Astrocyte (in vitro differentiated cells and primary cell): ENCODE measurements around the gene IL17C. TPM values are rescaled to one million over a fixed set of nuclear protein-coding genes. Genes with fewer than 3 reads are reported as not detected.

Source experiments
- DNase-seq: peaks from one replicate; pipeline ENCODE4 v3.0.0-alpha.2; 2010; ENCODE audit warnings: low read depth
- FAIRE-seq: peaks from 2 replicates; lab custom pipeline; 2011; peaks lifted over from hg19 to GRCh38; lab: Jason Lieb, UNC
- H2AFZ ChIP-seq: 2 replicates; pipeline ENCODE4 v1.6.0; 2012; ENCODE audit warnings: low read depth, low read length, inconsistent platforms
- H3K27ac ChIP-seq: 2 replicates; pipeline ENCODE4 v1.5.1; 2011; ENCODE audit warnings: low read depth, low read length, inconsistent platforms
- H3K27me3 ChIP-seq: 2 replicates; pipeline ENCODE4 v1.6.0; 2011; ENCODE audit warnings: low read length, inconsistent platforms; ENCODE audit not compliant: insufficient read depth
- H3K36me3 ChIP-seq: 2 replicates; pipeline ENCODE4 v1.5.1; 2011; ENCODE audit warnings: low read length, inconsistent platforms; ENCODE audit not compliant: insufficient read depth
- H3K4me1 ChIP-seq: 2 replicates; pipeline ENCODE4 v1.5.1; 2011; ENCODE audit warnings: low read length, inconsistent platforms; ENCODE audit not compliant: insufficient read depth
- H3K4me2 ChIP-seq: 2 replicates; pipeline ENCODE4 v1.6.0; 2012; ENCODE audit warnings: low read length, inconsistent platforms
- H3K4me3 ChIP-seq: 2 replicates; pipeline ENCODE4 v1.5.1; 2011; ENCODE audit warnings: low read depth, mild to moderate bottlenecking, low read length, inconsistent platforms; ENCODE audit not compliant: insufficient read depth
- H3K79me2 ChIP-seq: 2 replicates; pipeline ENCODE4 v1.6.0; 2012; ENCODE audit warnings: mild to moderate bottlenecking, low read length, inconsistent platforms; ENCODE audit not compliant: insufficient read depth
- H3K9ac ChIP-seq: 2 replicates; pipeline ENCODE4 v1.6.0; 2012; ENCODE audit warnings: mild to moderate bottlenecking, low read length, inconsistent platforms
- H3K9me3 ChIP-seq: 2 replicates; pipeline ENCODE4 v1.5.1; 2012; ENCODE audit warnings: low read depth, mild to moderate bottlenecking, low read length, inconsistent platforms; ENCODE audit not compliant: insufficient read depth
- H4K20me1 ChIP-seq: 2 replicates; pipeline ENCODE4 v1.6.0; 2012; ENCODE audit warnings: low read length, inconsistent platforms; ENCODE audit not compliant: insufficient read depth
- H3K27ac Mint-ChIP-seq: one replicate; pipeline ENCODE4 v1.8.0; 2021; ENCODE audit warnings: mild to moderate bottlenecking, mixed read lengths; ENCODE audit not compliant: unreplicated experiment
- H3K27me3 Mint-ChIP-seq: one replicate; pipeline ENCODE4 v1.8.0; 2021; ENCODE audit warnings: low read depth, mixed read lengths; ENCODE audit not compliant: unreplicated experiment
- H3K36me3 Mint-ChIP-seq: one replicate; pipeline ENCODE4 v1.8.0; 2021; ENCODE audit warnings: low read depth, mixed read lengths; ENCODE audit not compliant: unreplicated experiment
- H3K4me1 Mint-ChIP-seq: one replicate; pipeline ENCODE4 v1.8.0; 2021; ENCODE audit warnings: low read depth, mixed read lengths; ENCODE audit not compliant: unreplicated experiment
- H3K4me3 Mint-ChIP-seq: one replicate; pipeline ENCODE4 v1.8.0; 2021; ENCODE audit warnings: mild to moderate bottlenecking, moderate library complexity, mixed read lengths; ENCODE audit not compliant: unreplicated experiment
- H3K9me3 Mint-ChIP-seq: one replicate; pipeline ENCODE4 v1.8.0; 2021; ENCODE audit warnings: mild to moderate bottlenecking, mixed read lengths; ENCODE audit not compliant: unreplicated experiment
- EZH2 ChIP-seq: IDR thresholded peaks from 2 replicates; pipeline ENCODE4 v1.6.1; 2012; ENCODE audit warnings: mild to moderate bottlenecking, low read length, inconsistent platforms; ENCODE audit not compliant: insufficient read depth
- total RNA-seq: library from RNA; stranded (reverse); gene quantifications from 2 replicates; pipeline ENCODE4 v1.2.1, GENCODE V29; 2021
- TF ChIP-seq, protein P1 (sequence below): IDR thresholded peaks from 2 replicates; pipeline ENCODE4 v1.5.1; 2011; ENCODE audit warnings: low read depth, mild to moderate bottlenecking, inconsistent platforms, low read length, moderate library complexity; ENCODE audit not compliant: insufficient read depth

Gene IL17C
- total RNA-seq, 1 donor from 2014 or later: 0.36 TPM

DNA sequence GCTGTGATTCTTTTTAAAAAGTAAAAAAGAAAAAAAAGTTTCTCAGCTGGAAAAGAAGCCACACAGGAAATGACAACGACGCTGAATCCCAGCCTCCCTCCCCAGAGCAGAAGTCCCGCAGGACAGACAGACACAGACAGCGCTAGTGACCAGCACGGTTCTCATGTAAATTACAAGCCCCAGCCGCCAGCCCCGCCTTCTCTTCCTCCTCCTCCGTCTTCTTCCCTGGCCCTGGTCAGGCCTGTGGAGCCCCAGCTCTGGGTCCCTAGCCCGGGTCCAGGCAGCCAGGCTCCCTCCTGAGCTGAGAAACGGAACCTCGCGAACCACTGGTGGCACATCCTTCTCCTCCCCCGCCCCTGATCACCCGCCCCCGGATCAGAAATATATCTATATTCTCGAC is 7.0 kb upstream of the IL17C start:
- no peaks in the 10 kb centered on the region for H3K9me3 Mint-ChIP-seq
- no peak overlapping the region for H3K4me3 Mint-ChIP-seq
- H3K4me3 ChIP-seq: no peak overlapping the region
- no peaks in the 10 kb centered on the region for H3K79me2 ChIP-seq
- peaks cover 7% of the 10 kb centered on the region for H3K36me3 Mint-ChIP-seq
- no peaks in the 10 kb centered on the region for H3K27me3 Mint-ChIP-seq
- no peaks in the 10 kb centered on the region for H3K9me3 ChIP-seq
- peaks cover 7% of the 10 kb centered on the region for H3K36me3 ChIP-seq
- TF ChIP-seq, protein P1, sequence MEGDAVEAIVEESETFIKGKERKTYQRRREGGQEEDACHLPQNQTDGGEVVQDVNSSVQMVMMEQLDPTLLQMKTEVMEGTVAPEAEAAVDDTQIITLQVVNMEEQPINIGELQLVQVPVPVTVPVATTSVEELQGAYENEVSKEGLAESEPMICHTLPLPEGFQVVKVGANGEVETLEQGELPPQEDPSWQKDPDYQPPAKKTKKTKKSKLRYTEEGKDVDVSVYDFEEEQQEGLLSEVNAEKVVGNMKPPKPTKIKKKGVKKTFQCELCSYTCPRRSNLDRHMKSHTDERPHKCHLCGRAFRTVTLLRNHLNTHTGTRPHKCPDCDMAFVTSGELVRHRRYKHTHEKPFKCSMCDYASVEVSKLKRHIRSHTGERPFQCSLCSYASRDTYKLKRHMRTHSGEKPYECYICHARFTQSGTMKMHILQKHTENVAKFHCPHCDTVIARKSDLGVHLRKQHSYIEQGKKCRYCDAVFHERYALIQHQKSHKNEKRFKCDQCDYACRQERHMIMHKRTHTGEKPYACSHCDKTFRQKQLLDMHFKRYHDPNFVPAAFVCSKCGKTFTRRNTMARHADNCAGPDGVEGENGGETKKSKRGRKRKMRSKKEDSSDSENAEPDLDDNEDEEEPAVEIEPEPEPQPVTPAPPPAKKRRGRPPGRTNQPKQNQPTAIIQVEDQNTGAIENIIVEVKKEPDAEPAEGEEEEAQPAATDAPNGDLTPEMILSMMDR: no peak
- no peak for TF ChIP-seq EZH2
- no peak overlapping the region for H3K9ac ChIP-seq
- H2AFZ ChIP-seq: no peak overlapping the region
- peaks cover 14% of the 10 kb centered on the region for H3K4me1 ChIP-seq
- H3K27ac Mint-ChIP-seq: peak overlapping the region; percentile 69
- no peak overlapping the region for H3K4me2 ChIP-seq
- H4K20me1 ChIP-seq: peaks cover 18% of the 10 kb centered on the region
- FAIRE-seq (no peak), DNase-seq (no peak)
- no peak overlapping the region for H3K27ac ChIP-seq
- H3K27me3 ChIP-seq: no peaks in the 10 kb centered on the region
- H3K4me1 Mint-ChIP-seq: peaks cover 5% of the 10 kb centered on the region

DNA sequence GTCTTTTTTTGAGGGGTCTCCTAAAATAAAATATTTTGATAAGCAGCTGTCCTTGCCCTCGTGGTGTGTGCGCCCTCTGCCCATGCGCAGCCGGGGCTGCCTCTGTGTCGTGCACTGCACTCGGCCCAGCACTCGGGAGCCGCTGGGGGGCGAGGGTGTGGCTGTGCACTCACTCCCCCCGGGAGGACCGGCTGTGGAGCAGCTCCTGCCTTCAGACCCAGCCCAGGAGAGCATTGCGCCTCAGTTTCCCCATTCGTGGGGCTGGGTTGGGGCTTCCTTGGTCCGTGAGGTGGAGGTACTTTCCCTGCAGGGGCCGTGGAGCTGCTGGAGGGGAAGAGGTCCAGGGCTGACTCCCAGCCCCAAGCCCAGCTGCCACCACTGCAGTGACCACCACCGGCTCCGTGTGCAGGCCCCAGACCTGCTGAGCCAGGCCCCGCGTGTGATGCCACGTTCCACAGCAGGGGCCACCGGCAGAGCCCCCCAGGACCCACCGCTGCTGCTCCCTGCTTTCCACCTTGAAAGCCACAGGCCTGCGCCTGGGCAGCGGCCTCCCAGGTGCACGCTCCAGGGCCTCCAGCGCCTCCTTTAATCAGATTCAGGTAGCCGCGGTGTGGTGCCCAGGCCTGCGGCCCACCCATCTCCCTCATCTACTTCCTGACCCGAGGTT is 6.3 kb upstream of the IL17C start:
- Histone ChIP-seq H2AFZ (no peak overlapping the region), H3K9ac (no peak overlapping the region), H3K4me3 (no peak overlapping the region), H4K20me1 (peaks cover 18% of the 10 kb centered on the region), H3K27me3 (no peaks in the 10 kb centered on the region), H3K9me3 (no peaks in the 10 kb centered on the region), H3K4me2 (no peak overlapping the region), H3K36me3 (peaks cover 4% of the 10 kb centered on the region), H3K4me1 (peaks cover 14% of the 10 kb centered on the region), H3K79me2 (no peaks in the 10 kb centered on the region), H3K27ac (no peak overlapping the region)
- H3K27ac Mint-ChIP-seq: no peak overlapping the region
- no peak overlapping the region for H3K4me3 Mint-ChIP-seq
- no peak for FAIRE-seq
- DNase-seq: no peak
- TF ChIP-seq, protein P1: no peak
- H3K9me3 Mint-ChIP-seq: no peaks in the 10 kb centered on the region
- no peaks in the 10 kb centered on the region for H3K27me3 Mint-ChIP-seq
- peaks cover 7% of the 10 kb centered on the region for H3K36me3 Mint-ChIP-seq
- peaks cover 5% of the 10 kb centered on the region for H3K4me1 Mint-ChIP-seq

DNA sequence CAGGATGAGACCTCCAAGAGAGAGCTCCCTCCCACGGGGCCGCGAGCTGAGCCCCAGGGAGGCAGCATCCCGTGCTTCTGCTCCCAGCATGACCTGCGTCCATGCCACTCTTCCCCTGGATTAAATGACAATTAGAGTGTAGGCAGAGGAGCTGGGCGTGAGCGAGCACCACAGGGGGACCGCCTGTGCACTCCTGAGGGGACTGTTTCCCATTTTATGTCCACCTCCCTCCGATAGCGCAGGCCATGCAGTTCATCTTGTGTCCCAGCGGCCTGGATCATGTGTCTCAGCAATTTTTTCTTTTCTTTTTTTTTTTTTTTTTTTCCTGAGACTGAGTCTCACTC is 5.8 kb upstream of the IL17C start:
- H2AFZ ChIP-seq: no peak overlapping the region
- FAIRE-seq: no peak
- Mint-ChIP-seq H3K9me3 (no peaks in the 10 kb centered on the region), H3K4me3 (no peak overlapping the region), H3K36me3 (peaks cover 9% of the 10 kb centered on the region), H3K27me3 (no peaks in the 10 kb centered on the region), H3K4me1 (peaks cover 7% of the 10 kb centered on the region), H3K27ac (no peak overlapping the region)
- H4K20me1 ChIP-seq: peaks cover 18% of the 10 kb centered on the region
- H3K4me3 ChIP-seq: no peak overlapping the region
- no peaks in the 10 kb centered on the region for H3K9me3 ChIP-seq
- no peak for DNase-seq
- H3K79me2 ChIP-seq: no peaks in the 10 kb centered on the region
- peaks cover 4% of the 10 kb centered on the region for H3K36me3 ChIP-seq
- no peaks in the 10 kb centered on the region for H3K27me3 ChIP-seq
- TF ChIP-seq, protein P1: no peak
- no peak for TF ChIP-seq EZH2
- no peak overlapping the region for H3K9ac ChIP-seq
- no peak overlapping the region for H3K27ac ChIP-seq
- peaks cover 14% of the 10 kb centered on the region for H3K4me1 ChIP-seq
- no peak overlapping the region for H3K4me2 ChIP-seq
